HEK293 (cell line): ENCODE measurements around the gene DGCR8.
A peak's percentile ranks its signal among the peaks of the same experiment; 100 is the strongest.

Experiments
- BCL11A ChIP-seq: fragments of 450-650 bp; formaldehyde crosslinking; IDR thresholded peaks from 2 replicates; pipeline ENCODE4 v1.5.1; 2016; ENCODE audit warnings: low read depth, missing biosample characterization, missing genetic modification characterization
- ELK4 ChIP-seq: IDR thresholded peaks from 2 replicates; pipeline ENCODE4 v1.6.1; 2011; ENCODE audit warnings: mild to moderate bottlenecking, low read depth, low read length, borderline replicate concordance
- PATZ1 ChIP-seq: fragments of 450-650 bp; formaldehyde crosslinking; IDR thresholded peaks from 2 replicates; pipeline ENCODE4 v1.5.1; 2016; ENCODE audit warnings: missing biosample characterization, missing genetic modification characterization
- PRDM10 ChIP-seq: fragments of 450-650 bp; formaldehyde crosslinking; IDR thresholded peaks from 2 replicates; pipeline ENCODE4 v1.5.1; 2016; ENCODE audit warnings: missing biosample characterization, missing genetic modification characterization
- PRDM2 ChIP-seq: fragments of 450-650 bp; formaldehyde crosslinking; IDR thresholded peaks from 2 replicates; pipeline ENCODE4 v1.5.1; 2016; ENCODE audit warnings: missing biosample characterization, missing genetic modification characterization, borderline replicate concordance
- SCRT2 ChIP-seq: fragments of 450-650 bp; formaldehyde crosslinking; IDR thresholded peaks from 2 replicates; pipeline ENCODE4 v1.5.1; 2016; ENCODE audit warnings: missing biosample characterization, missing genetic modification characterization
- ZBTB17 ChIP-seq: fragments of 450-650 bp; formaldehyde crosslinking; IDR thresholded peaks from 2 replicates; pipeline ENCODE4 v1.5.1; 2016; ENCODE audit warnings: missing biosample characterization, missing genetic modification characterization
- ZBTB7A ChIP-seq: fragments of 450-650 bp; formaldehyde crosslinking; IDR thresholded peaks from 2 replicates; pipeline ENCODE4 v1.5.1; 2016; ENCODE audit warnings: low read depth, missing biosample characterization, missing genetic modification characterization
- ZNF121 ChIP-seq: fragments of 450-650 bp; formaldehyde crosslinking; IDR thresholded peaks from 2 replicates; pipeline ENCODE4 v1.5.1; 2016; ENCODE audit warnings: missing biosample characterization, missing genetic modification characterization
- ZNF175 ChIP-seq: fragments of 450-650 bp; formaldehyde crosslinking; IDR thresholded peaks from 2 replicates; pipeline ENCODE4 v1.5.1; 2016; ENCODE audit warnings: missing biosample characterization, missing genetic modification characterization
- ZNF184 ChIP-seq: fragments of 450-650 bp; IDR thresholded peaks from 2 replicates; pipeline ENCODE4 v1.5.1; 2018; ENCODE audit warnings: missing biosample characterization, mild to moderate bottlenecking, missing genetic modification characterization
- ZNF292 ChIP-seq: fragments of 450-650 bp; formaldehyde crosslinking; IDR thresholded peaks from 2 replicates; pipeline ENCODE4 v1.5.1; 2016; ENCODE audit warnings: low read depth, missing biosample characterization, missing genetic modification characterization, borderline replicate concordance
- ZNF324 ChIP-seq: fragments of 450-650 bp; formaldehyde crosslinking; IDR thresholded peaks from 2 replicates; pipeline ENCODE4 v1.5.1; 2016; ENCODE audit warnings: missing biosample characterization, missing genetic modification characterization
- ZNF354C ChIP-seq: fragments of 450-650 bp; formaldehyde crosslinking; IDR thresholded peaks from 2 replicates; pipeline ENCODE4 v1.5.1; 2016; ENCODE audit warnings: missing biosample characterization, missing genetic modification characterization, low read depth, borderline replicate concordance
- ZNF366 ChIP-seq: fragments of 450-650 bp; formaldehyde crosslinking; conservative IDR thresholded peaks from 2 replicates; pipeline ENCODE4 v1.5.1; 2016; ENCODE audit warnings: missing biosample characterization, missing genetic modification characterization
- ZNF473 ChIP-seq: fragments of 450-650 bp; formaldehyde crosslinking; IDR thresholded peaks from 2 replicates; pipeline ENCODE4 v1.5.1; 2017; ENCODE audit warnings: missing biosample characterization, missing genetic modification characterization
- ZNF510 ChIP-seq: fragments of 450-650 bp; formaldehyde crosslinking; IDR thresholded peaks from 2 replicates; pipeline ENCODE4 v1.5.1; 2018; ENCODE audit warnings: mild to moderate bottlenecking, missing genetic modification characterization, missing biosample characterization; ENCODE audit not compliant: insufficient replicate concordance
- ZNF621 ChIP-seq: fragments of 450-650 bp; formaldehyde crosslinking; IDR thresholded peaks from 2 replicates; pipeline ENCODE4 v1.5.1; 2017; ENCODE audit warnings: missing biosample characterization, missing genetic modification characterization
- ZNF645 ChIP-seq: fragments of 450-650 bp; formaldehyde crosslinking; IDR thresholded peaks from 2 replicates; pipeline ENCODE4; 2016; ENCODE audit warnings: missing biosample characterization, missing genetic modification characterization
- ZNF658 ChIP-seq: fragments of 450-650 bp; formaldehyde crosslinking; IDR thresholded peaks from 2 replicates; pipeline ENCODE4; 2016; ENCODE audit warnings: missing biosample characterization, missing genetic modification characterization
- ZNF677 ChIP-seq: fragments of 450-650 bp; IDR thresholded peaks from 2 replicates; pipeline ENCODE4 v1.5.0; 2018; ENCODE audit warnings: missing biosample characterization, mild to moderate bottlenecking, missing genetic modification characterization, moderate library complexity
- ZNF791 ChIP-seq: fragments of 450-650 bp; formaldehyde crosslinking; IDR thresholded peaks from 2 replicates; pipeline ENCODE4 v1.5.1; 2016; ENCODE audit warnings: missing biosample characterization, missing genetic modification characterization
- ZSCAN16 ChIP-seq: fragments of 450-650 bp; formaldehyde crosslinking; IDR thresholded peaks from 2 replicates; pipeline ENCODE4 v1.5.1; 2016; ENCODE audit warnings: missing biosample characterization, missing genetic modification characterization

DGCR8 gene

GRCh38 chr22:20080776-20081654 is 974 bp downstream of the DGCR8 start (continued):
- TF ChIP-seq PRDM2 (tag by site-specific recombination) (no peak), ZNF354C (no peak), ZNF621 (tag by site-specific recombination) (no peak), ZNF292 (no peak), ELK4 (no peak), ZNF175 (no peak), ZNF184 (tag by site-specific recombination) (no peak), ZNF121 (tag by site-specific recombination) (0 out of 2 replicates have a peak, but pooled peaks have one; percentile 24), ZNF510 (tag by site-specific recombination) (no peak), SCRT2 (tag by site-specific recombination) (peak; percentile 99), ZNF366 (tag by site-specific recombination) (peak; percentile 34; the same call in 1 of the 2 replicates), ZNF658 (tag by site-specific recombination) (no peak), BCL11A (tag by site-specific recombination) (no peak), ZNF324 (tag by site-specific recombination) (no peak), ZBTB7A (no peak), ZBTB17 (tag by site-specific recombination) (peak; percentile 63; the same call in 1 of the 2 replicates), ZNF473 (tag by site-specific recombination) (no peak), ZNF645 (tag by site-specific recombination) (no peak), ZNF677 (tag by site-specific recombination) (no peak), ZNF791 (tag by site-specific recombination) (no peak), PRDM10 (tag by site-specific recombination) (no peak), PATZ1 (tag by site-specific recombination) (0 out of 2 replicates have a peak, but pooled peaks have one; percentile 16), ZSCAN16 (tag by site-specific recombination) (no peak)
